H1 (cell line): Measurements from ENCODE around the gene SBSN. TPM values are rescaled to one million over a fixed set of nuclear protein-coding genes. Genes with fewer than 3 reads are reported as not detected.
A peak's percentile ranks its signal among the peaks of the same experiment; 100 is the strongest.

Experiments used
- CTCF ChIA-PET: fragments of 300-600 bp; sonication (Branson Sonifier 250); formaldehyde crosslinking; loops from one replicate; lab custom pipeline; 2021; ENCODE audit not compliant: partially characterized antibody; lab: Charles Lee
- POLR2A ChIA-PET: fragments of 300-600 bp; sonication (Branson Sonifier 250); formaldehyde crosslinking; loops from one replicate; lab custom pipeline; 2021; ENCODE audit warnings: inconsistent platforms; ENCODE audit not compliant: partially characterized antibody; lab: Charles Lee
- DNase-seq, 2 experiments: peaks; one replicate each; pipeline versions ENCODE4 v3.0.0 to v3.0.0-alpha.2; 2010 to 2022; ENCODE audit warnings: low spot score in 2 of 2, low read depth in 1 of 2, mixed read lengths in 1 of 2
- FAIRE-seq: peaks from 2 replicates; lab custom pipeline; 2011; peaks lifted over from hg19 to GRCh38; lab: Jason Lieb, UNC
- H2AFZ ChIP-seq: 2 replicates; pipeline ENCODE4 v1.8.1; 2012; ENCODE audit warnings: low read length, inconsistent platforms
- H2AK5ac ChIP-seq: 2 replicates; pipeline ENCODE4 v1.6.1; 2013; ENCODE audit warnings: low read depth, low read length
- H2BK120ac ChIP-seq: replicated peaks from 2 replicates; pipeline ENCODE3; 2013; ENCODE audit warnings: low read depth, low read length, inconsistent platforms
- H2BK12ac ChIP-seq: 2 replicates; pipeline ENCODE4 v1.6.1; 2013; ENCODE audit warnings: low read depth, low read length
- H2BK15ac ChIP-seq: 2 replicates; pipeline ENCODE4 v1.6.1; 2013; ENCODE audit warnings: low read length
- H2BK20ac ChIP-seq: 2 replicates; pipeline ENCODE4 v1.6.1; 2013; ENCODE audit warnings: low read length
- H2BK5ac ChIP-seq: 2 replicates; pipeline ENCODE4 v1.6.1; 2013; ENCODE audit warnings: low read depth, low read length
- H3K14ac ChIP-seq: 2 replicates; pipeline ENCODE4 v1.6.1; 2013; ENCODE audit warnings: inconsistent platforms; ENCODE audit not compliant: insufficient read length
- H3K18ac ChIP-seq: 2 replicates; pipeline ENCODE4 v1.6.1; 2013; ENCODE audit warnings: low read length; ENCODE audit errors: extremely low read depth
- H3K23ac ChIP-seq: 2 replicates; pipeline ENCODE4 v1.6.1; 2013; ENCODE audit warnings: inconsistent platforms; ENCODE audit not compliant: insufficient read length
- H3K23me2 ChIP-seq: 2 replicates; pipeline ENCODE4 v1.6.1; 2013; ENCODE audit warnings: low read depth, low read length
- H3K27ac ChIP-seq: 2 replicates; pipeline ENCODE4 v1.6.1; 2011; ENCODE audit warnings: low read depth, low read length, inconsistent platforms
- H3K27me3 ChIP-seq, 4 experiments: replicated peaks in 1 of 4; 1 replicate in 1 of 4; 2 replicates in 3 of 4; pipeline versions ENCODE4 v1.6.1 to v1.8.1; 2011 to 2013; ENCODE audit warnings: low read length in 3 of 4, mild to moderate bottlenecking in 3 of 4, inconsistent platforms in 2 of 4, mixed read lengths in 2 of 4, moderate library complexity in 1 of 4; ENCODE audit not compliant: control insufficient read depth in 3 of 4, insufficient read depth in 3 of 4; ENCODE audit errors: extremely low read depth in 1 of 4
- H3K36me3 ChIP-seq, 4 experiments: 2 replicates each; pipeline versions ENCODE4 v1.6.1 to v1.8.1; 2011 to 2013; ENCODE audit warnings: mild to moderate bottlenecking in 4 of 4, low read length in 3 of 4, moderate library complexity in 2 of 4, control low read depth in 1 of 4, inconsistent platforms in 1 of 4; ENCODE audit not compliant: insufficient read depth in 4 of 4, control insufficient read depth in 2 of 4
- H3K4ac ChIP-seq: replicated peaks from 2 replicates; pipeline ENCODE3; 2013; ENCODE audit warnings: low read length, low read depth, mixed read lengths, inconsistent platforms; ENCODE audit not compliant: insufficient read length
- H3K4me1 ChIP-seq, 4 experiments: replicated peaks in 1 of 4; 1 replicate in 1 of 4; 2 replicates in 3 of 4; pipeline versions ENCODE4 v1.6.1 to v1.8.1; 2011 to 2013; ENCODE audit warnings: low read length in 3 of 4, inconsistent platforms in 2 of 4, mixed read lengths in 1 of 4; ENCODE audit not compliant: insufficient read depth in 4 of 4, control insufficient read depth in 3 of 4
- H3K4me2 ChIP-seq, 2 experiments: 2 replicates each; pipeline versions ENCODE4 v1.6.1 to v1.8.1; 2011 to 2013; ENCODE audit warnings: low read depth in 2 of 2, low read length in 2 of 2, control low read depth in 1 of 2, inconsistent platforms in 1 of 2, mild to moderate bottlenecking in 1 of 2; ENCODE audit not compliant: insufficient read depth in 1 of 2
- H3K4me3 ChIP-seq, 4 experiments: fragments of 200-600, 300-600 bp in 1 of 4; sonication (generic), shearing (Covaris generic), sonication (Bioruptor Twin) in 1 of 4; 2 replicates each; pipeline versions ENCODE4 v1.5.1 to v1.8.1; 2011 to 2016; ENCODE audit warnings: low read length in 4 of 4, low read depth in 3 of 4, control low read depth in 2 of 4, inconsistent platforms in 2 of 4, mild to moderate bottlenecking in 2 of 4, mixed read lengths in 1 of 4, moderate library complexity in 1 of 4; ENCODE audit not compliant: insufficient read depth in 2 of 4; ENCODE audit errors: extremely low read depth in 1 of 4
- H3K56ac ChIP-seq: replicated peaks from 2 replicates; pipeline ENCODE3; 2013; ENCODE audit warnings: low read depth, mild to moderate bottlenecking, mixed read lengths, low read length, inconsistent platforms; ENCODE audit not compliant: insufficient read length
- H3K79me1 ChIP-seq: 2 replicates; pipeline ENCODE4 v1.6.1; 2013; ENCODE audit warnings: low read depth, low read length, control low read depth
- H3K79me2 ChIP-seq, 2 experiments: 2 replicates each; pipeline versions ENCODE4 v1.6.1 to v1.8.1; 2012 to 2013; ENCODE audit warnings: low read length in 2 of 2, mild to moderate bottlenecking in 2 of 2, inconsistent platforms in 1 of 2; ENCODE audit not compliant: insufficient read depth in 2 of 2, control insufficient read depth in 1 of 2
- H3K9ac ChIP-seq, 4 experiments: replicated peaks in 1 of 4; 1 replicate in 1 of 4; 2 replicates in 3 of 4; pipeline versions ENCODE4 v1.6.1 to v1.8.1; 2011 to 2013; ENCODE audit warnings: low read depth in 3 of 4, low read length in 3 of 4, control low read depth in 2 of 4, mild to moderate bottlenecking in 2 of 4, moderate library complexity in 2 of 4, inconsistent platforms in 1 of 4; ENCODE audit errors: extremely low read depth in 1 of 4
- H3K9me3 ChIP-seq, 2 experiments: 2 replicates each; pipeline versions ENCODE4 v1.6.1 to v1.8.1; 2012 to 2013; ENCODE audit warnings: mild to moderate bottlenecking in 2 of 2, moderate library complexity in 2 of 2, control low read depth in 1 of 2, inconsistent platforms in 1 of 2, low read depth in 1 of 2, low read length in 1 of 2, mixed read lengths in 1 of 2; ENCODE audit not compliant: insufficient read depth in 2 of 2
- H4K20me1 ChIP-seq, 2 experiments: replicated peaks in 1 of 2; 2 replicates each; pipeline versions ENCODE3 to v1.8.1; 2011 to 2013; ENCODE audit warnings: inconsistent platforms in 2 of 2, low read length in 2 of 2, mild to moderate bottlenecking in 1 of 2; ENCODE audit not compliant: insufficient read depth in 2 of 2, control insufficient read depth in 1 of 2
- H4K5ac ChIP-seq: 2 replicates; pipeline ENCODE4 v1.6.1; 2013; ENCODE audit warnings: low read length, low read depth, mixed read lengths, inconsistent platforms; ENCODE audit not compliant: insufficient read length
- H4K8ac ChIP-seq: 2 replicates; pipeline ENCODE4 v1.8.0; 2013; ENCODE audit warnings: mild to moderate bottlenecking, moderate library complexity, low read length, inconsistent platforms; ENCODE audit not compliant: insufficient read depth; ENCODE audit errors: extremely low read depth
- H4K91ac ChIP-seq: replicated peaks from 2 replicates; pipeline ENCODE3; 2013; ENCODE audit warnings: low read length, mixed read lengths, inconsistent platforms; ENCODE audit not compliant: insufficient read length
- BACH1 ChIP-seq: IDR thresholded peaks from 2 replicates; pipeline ENCODE4 v1.6.1; 2012; ENCODE audit warnings: low read length, improper control_type of control experiment
- EGR1 ChIP-seq: IDR thresholded peaks from 2 replicates; pipeline ENCODE4 v1.6.1; 2011; ENCODE audit warnings: low read depth, low read length, borderline replicate concordance
- JUN ChIP-seq: IDR thresholded peaks from 2 replicates; pipeline ENCODE4 v1.6.1; 2011; ENCODE audit warnings: low read depth, mild to moderate bottlenecking, improper control_type of control experiment, low read length
- POLR2A ChIP-seq, 2 experiments: IDR thresholded peaks; 1 replicate in 1 of 2; 2 replicates in 1 of 2; pipeline ENCODE4 v1.6.1; 2011; ENCODE audit warnings: low read depth in 2 of 2, low read length in 2 of 2, mild to moderate bottlenecking in 2 of 2; ENCODE audit errors: control extremely low read depth in 1 of 2
- SUZ12 ChIP-seq: fragments of 200-600 bp; sonication (generic); IDR thresholded peaks from 2 replicates; pipeline ENCODE4 v1.6.1; 2012; ENCODE audit warnings: mild to moderate bottlenecking, inconsistent platforms, low read length, moderate library complexity, mixed read lengths
- WGBS, 2 experiments: shearing (Covaris generic) in 1 of 2; methylation state at CpG; one replicate each; pipeline versions ENCODE4 v1.1.6 to v1.1.7; 2013 to 2015; ENCODE audit warnings: low lambda C conversion rate in 2 of 2, mixed read lengths in 2 of 2, inconsistent platforms in 1 of 2, low coverage in 1 of 2, missing lambda C conversion rate in 1 of 2; ENCODE audit not compliant: insufficient replicate concordance in 2 of 2, insufficient coverage in 1 of 2, insufficient read length in 1 of 2; ENCODE audit errors: extremely low coverage in 1 of 2, missing lambda C conversion rate in 1 of 2; 5-methylcytosine and 5-hydroxymethylcytosine counted together
- polyA plus RNA-seq, 7 experiments: library from polyadenylated mRNA; depleted of rRNA in 3 of 7; stranded (reverse) in 5 of 7; unstranded in 2 of 7; fragments of >200 nt in 5 of 7; fragments of 200-250 nt in 2 of 7; gene quantifications; 1 replicate in 5 of 7; 2 replicates in 1 of 7; 4 replicates in 1 of 7; pipeline versions ENCODE4 v1.2.1 to v1.2.3, GENCODE V29; 2011 to 2013; ENCODE audit warnings: missing spikeins in 2 of 7, mixed read lengths in 2 of 7
- total RNA-seq: library from RNA; stranded (reverse); fragmentation: NEBNext Ultra II Directional; extraction: Animal tissue kit (Norgen Biotek cat#: 25700); gene quantifications from 2 replicates; pipeline ENCODE4 v1.2.1, GENCODE V29; 2021
- TF ChIP-seq, protein P1 (sequence below), 3 experiments: IDR thresholded peaks; 1 replicate in 2 of 3; 2 replicates in 1 of 3; pipeline versions ENCODE4 v1.5.1 to v1.6.1; 2011; ENCODE audit warnings: low read length in 3 of 3, mild to moderate bottlenecking in 3 of 3, inconsistent platforms in 2 of 3, low read depth in 1 of 3, moderate library complexity in 1 of 3; ENCODE audit not compliant: insufficient read depth in 1 of 3; ENCODE audit errors: control extremely low read depth in 1 of 3

Gene SBSN
- total and polyA plus RNA-seq, 2 of the 8 experiments (the other 6 are each of a cell fraction or from before 2014, with no cell fraction given) = not detected

DNA sequence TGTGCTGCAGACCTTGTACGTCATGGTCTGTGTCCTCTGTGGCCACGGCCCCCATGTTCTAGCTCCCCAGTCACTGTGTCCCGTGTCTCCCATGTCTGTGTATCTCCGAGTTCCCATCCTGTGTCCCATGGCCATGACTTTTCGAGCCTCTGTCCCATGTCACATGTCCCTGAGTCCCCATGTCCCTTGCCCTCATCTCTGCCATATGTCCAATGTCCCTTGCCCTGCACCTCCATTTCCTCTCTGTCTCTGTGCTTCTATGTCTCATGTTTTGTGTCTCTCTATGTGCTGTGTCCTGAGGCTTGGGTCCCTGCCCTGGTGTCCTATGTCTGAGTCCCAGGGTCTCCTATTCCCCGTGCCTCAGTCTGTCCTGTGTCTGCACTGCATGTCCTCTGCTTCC is 33.3 kb upstream of the SBSN start:
- no peak overlapping the region for H3K23ac ChIP-seq
- H3K27me3 ChIP-seq = peaks cover 0 to 16% (median 10%) of the 10 kb centered on the region in 4 experiments; a peak in 5 of 7 replicates
- POLR2A ChIA-PET = interaction anchor here (1.2 kb wide), 1 partner anchor 53 kb away, joined by 4 read pairs; no protein-coding TSS in a partner anchor

More for the DNA sequence above, 33.3 kb upstream of the SBSN start:
- no peak overlapping the region for H3K9ac ChIP-seq
- no peak overlapping the region for H3K56ac ChIP-seq
- no peaks in the 10 kb centered on the region for H3K79me1 ChIP-seq
- no peak overlapping the region for H3K18ac ChIP-seq
- no peak overlapping the region for H2BK5ac ChIP-seq
- TF ChIP-seq BACH1 (no peak), SUZ12 (no peak), JUN (no peak), POLR2A (IDR thresholded peaks at IDR 0.05; ENCODE audit: control extremely low read depth in 1 of 2, low read depth in 2 of 2, low read length in 2 of 2) (no peak), EGR1 (no peak)
- TF ChIP-seq, protein P1, sequence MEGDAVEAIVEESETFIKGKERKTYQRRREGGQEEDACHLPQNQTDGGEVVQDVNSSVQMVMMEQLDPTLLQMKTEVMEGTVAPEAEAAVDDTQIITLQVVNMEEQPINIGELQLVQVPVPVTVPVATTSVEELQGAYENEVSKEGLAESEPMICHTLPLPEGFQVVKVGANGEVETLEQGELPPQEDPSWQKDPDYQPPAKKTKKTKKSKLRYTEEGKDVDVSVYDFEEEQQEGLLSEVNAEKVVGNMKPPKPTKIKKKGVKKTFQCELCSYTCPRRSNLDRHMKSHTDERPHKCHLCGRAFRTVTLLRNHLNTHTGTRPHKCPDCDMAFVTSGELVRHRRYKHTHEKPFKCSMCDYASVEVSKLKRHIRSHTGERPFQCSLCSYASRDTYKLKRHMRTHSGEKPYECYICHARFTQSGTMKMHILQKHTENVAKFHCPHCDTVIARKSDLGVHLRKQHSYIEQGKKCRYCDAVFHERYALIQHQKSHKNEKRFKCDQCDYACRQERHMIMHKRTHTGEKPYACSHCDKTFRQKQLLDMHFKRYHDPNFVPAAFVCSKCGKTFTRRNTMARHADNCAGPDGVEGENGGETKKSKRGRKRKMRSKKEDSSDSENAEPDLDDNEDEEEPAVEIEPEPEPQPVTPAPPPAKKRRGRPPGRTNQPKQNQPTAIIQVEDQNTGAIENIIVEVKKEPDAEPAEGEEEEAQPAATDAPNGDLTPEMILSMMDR (IDR thresholded peaks at IDR 0.05; ENCODE audit: control extremely low read depth in 1 of 3, insufficient read depth in 1 of 3, low read depth in 1 of 3, low read length in 3 of 3) = no peak
- TF ChIP-seq, all 59 proteins: peak for 0
- FAIRE-seq (no peak), DNase-seq (no peak)
- Histone ChIP-seq H4K20me1 (peaks cover 7 to 8% of the 10 kb centered on the region in 2 experiments), H2BK20ac (no peak overlapping the region), H3K14ac (no peak overlapping the region), H4K91ac (no peak overlapping the region), H2AK5ac (no peak overlapping the region), H3K36me3 (no peaks in the 10 kb centered on the region), H3K23me2 (peaks cover 4% of the 10 kb centered on the region; the same call in 1 of the 2 replicates), H2AFZ (no peak overlapping the region), H3K79me2 (no peaks in the 10 kb centered on the region), H2BK120ac (no peak overlapping the region), H4K5ac (no peak overlapping the region), H2BK12ac (peak overlapping the region; percentile 80; the same call in 1 of the 2 replicates), H3K4me2 (no peak overlapping the region), H3K4ac (no peak overlapping the region), H4K8ac (peak overlapping the region; percentile 18; the same call in 1 of the 2 replicates), H3K9me3 (no peaks in the 10 kb centered on the region; a peak in 1 of 4 replicates), H2BK15ac (no peak overlapping the region), H3K27ac (no peak overlapping the region), H3K4me3 (no peak overlapping the region), H3K4me1 (peaks cover 0 to 6% (median 4%) of the 10 kb centered on the region in 4 experiments; a peak in 3 of 7 replicates)
- WGBS, 2 experiments = 81% methylated on average over 6 of the region's 6 CpGs; no CpG with 5 or more reads in 1 of the 2 experiments
- CTCF ChIA-PET = interaction anchor here (1.2 to 7.7 kb wide), 2 partner anchors 13 to 29 kb away, joined by 3 to 90 read pairs; partner anchors contain the start of gene PMIS2
